GM12873 (cell line): ENCODE results near the gene HYI.

Experiments used
- CTCF ChIP-seq: IDR thresholded peaks from 2 replicates; pipeline ENCODE4 v1.5.1; 2012; ENCODE audit warnings: low read depth, mild to moderate bottlenecking, moderate library complexity, low read length, control low read depth; ENCODE audit not compliant: insufficient read depth; ENCODE audit errors: missing control alignments

Gene HYI

GRCh38 chr1:43444151-43444828, 9.4 kb downstream of the HYI start:
- no peak for TF ChIP-seq CTCF

GRCh38 chr1:43443197-43443946, 10.4 kb downstream of the HYI start:
- TF ChIP-seq CTCF = no peak

- no peak for TF ChIP-seq CTCF
These were observed 11.0 kb downstream of the HYI start for GRCh38 chr1:43442756-43443155.

GRCh38 chr1:43441894-43442637, 11.7 kb downstream of the HYI start:
- TF ChIP-seq CTCF = no peak

- TF ChIP-seq CTCF = no peak
These were observed 12.4 kb downstream of the HYI start for GRCh38 chr1:43441166-43441893.

GRCh38 chr1:43440358-43440757, 13.4 kb downstream of the HYI start:
- TF ChIP-seq CTCF = no peak
